Measurements from ENCODE around the gene SH3RF1. TPM values are rescaled to one million over a fixed set of nuclear protein-coding genes. Genes with fewer than 3 reads are reported as not detected.

The SH3RF1 gene
- total RNA-seq, 2 donors from 2014 or later: 17.1 to 17.4 TPM

DNA sequence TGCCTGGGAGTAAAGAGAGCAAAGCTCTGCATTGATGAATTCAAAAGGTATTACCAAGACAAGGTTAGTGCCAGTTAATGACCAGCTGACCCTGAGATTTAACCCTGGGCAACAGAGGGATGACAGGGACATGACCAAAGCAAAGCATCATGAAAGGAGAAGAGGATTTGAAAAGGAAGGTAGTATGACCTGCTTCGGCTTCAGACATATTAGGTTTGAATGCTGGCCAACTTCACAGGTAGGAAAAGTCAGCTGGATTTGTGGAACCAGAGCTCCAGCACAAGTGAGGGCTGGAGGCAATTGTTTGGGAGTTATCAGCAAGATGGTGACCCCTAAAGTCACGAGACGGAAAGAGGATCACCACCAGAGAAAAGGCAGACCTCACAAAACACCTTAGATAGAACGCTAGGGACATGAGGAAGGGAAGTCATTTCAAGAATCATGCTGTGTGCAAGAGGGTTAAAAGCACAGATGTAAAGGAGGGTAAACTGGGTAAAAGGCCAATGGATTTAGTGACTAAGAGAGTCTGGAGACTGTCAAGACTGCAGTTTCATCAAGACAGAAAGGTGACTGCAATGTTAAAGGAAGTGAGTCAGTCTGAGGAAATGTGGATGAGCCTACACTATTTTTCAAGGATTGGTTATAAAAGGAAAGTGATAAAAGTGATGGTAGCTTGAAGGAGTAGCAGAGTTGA, 45.6 kb downstream of the SH3RF1 start:
- no peaks in the 10 kb centered on the region for H3K27me3 ChIP-seq
- TF ChIP-seq POLR2A (IDR thresholded peaks at IDR 0.05): no peak
- TF ChIP-seq, protein P1, sequence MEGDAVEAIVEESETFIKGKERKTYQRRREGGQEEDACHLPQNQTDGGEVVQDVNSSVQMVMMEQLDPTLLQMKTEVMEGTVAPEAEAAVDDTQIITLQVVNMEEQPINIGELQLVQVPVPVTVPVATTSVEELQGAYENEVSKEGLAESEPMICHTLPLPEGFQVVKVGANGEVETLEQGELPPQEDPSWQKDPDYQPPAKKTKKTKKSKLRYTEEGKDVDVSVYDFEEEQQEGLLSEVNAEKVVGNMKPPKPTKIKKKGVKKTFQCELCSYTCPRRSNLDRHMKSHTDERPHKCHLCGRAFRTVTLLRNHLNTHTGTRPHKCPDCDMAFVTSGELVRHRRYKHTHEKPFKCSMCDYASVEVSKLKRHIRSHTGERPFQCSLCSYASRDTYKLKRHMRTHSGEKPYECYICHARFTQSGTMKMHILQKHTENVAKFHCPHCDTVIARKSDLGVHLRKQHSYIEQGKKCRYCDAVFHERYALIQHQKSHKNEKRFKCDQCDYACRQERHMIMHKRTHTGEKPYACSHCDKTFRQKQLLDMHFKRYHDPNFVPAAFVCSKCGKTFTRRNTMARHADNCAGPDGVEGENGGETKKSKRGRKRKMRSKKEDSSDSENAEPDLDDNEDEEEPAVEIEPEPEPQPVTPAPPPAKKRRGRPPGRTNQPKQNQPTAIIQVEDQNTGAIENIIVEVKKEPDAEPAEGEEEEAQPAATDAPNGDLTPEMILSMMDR (IDR thresholded peaks at IDR 0.05): no peak
- ATAC-seq (no peak), DNase-seq (no peak)
- H3K4me3 ChIP-seq: no peak overlapping the region
- WGBS, 2 donors: 86 to 90% methylated on average over 4 of the region's 4 CpGs
- intact Hi-C loops (cut with DNase I): no loop called here
- no peaks in the 10 kb centered on the region for H3K36me3 ChIP-seq (replicated peaks in 1 of 2; ENCODE audit: insufficient read depth in 1 of 2, low read depth in 2 of 2)
- peaks cover 9% of the 10 kb centered on the region for H3K4me1 ChIP-seq
- H3K9me3 ChIP-seq: no peaks in the 10 kb centered on the region
- no peak overlapping the region for H3K27ac ChIP-seq

DNA sequence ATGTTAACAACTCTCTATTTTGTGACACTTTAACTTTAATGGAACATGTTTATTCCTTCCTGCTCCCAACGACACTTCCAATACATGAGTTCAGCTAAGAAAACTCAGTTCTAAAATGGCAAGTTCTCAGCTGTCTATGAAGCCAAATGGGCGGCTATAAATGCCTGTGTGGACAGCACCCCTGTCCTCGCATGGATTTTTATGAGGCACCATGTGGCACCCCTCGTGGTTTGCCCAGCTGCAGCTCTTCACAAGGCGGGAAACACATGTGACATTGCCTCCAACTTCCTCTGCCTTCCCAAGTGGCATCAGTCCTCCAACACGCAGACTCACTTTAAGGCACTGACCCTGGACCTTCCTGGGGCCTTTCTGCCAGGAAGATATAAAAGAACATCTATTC, 48.0 kb downstream of the SH3RF1 start:
- H3K27me3 ChIP-seq: no peaks in the 10 kb centered on the region
- H3K36me3 ChIP-seq (replicated peaks in 1 of 2; ENCODE audit: insufficient read depth in 1 of 2, low read depth in 2 of 2): no peaks in the 10 kb centered on the region
- no peak overlapping the region for H3K27ac ChIP-seq
- no peaks in the 10 kb centered on the region for H3K9me3 ChIP-seq
- 58 to 77% methylated on average over 6 of the region's 6 CpGs for WGBS, 2 donors
- H3K4me1 ChIP-seq: peaks cover 24% of the 10 kb centered on the region
- intact Hi-C loops (cut with DNase I): no loop called here
- no peak overlapping the region for H3K4me3 ChIP-seq
- ATAC-seq: no peak
- TF ChIP-seq POLR2A (IDR thresholded peaks at IDR 0.05): no peak
- TF ChIP-seq, protein P1 (IDR thresholded peaks at IDR 0.05): no peak
- peak in 1 of 4 donors; percentile 22 for DNase-seq

DNA sequence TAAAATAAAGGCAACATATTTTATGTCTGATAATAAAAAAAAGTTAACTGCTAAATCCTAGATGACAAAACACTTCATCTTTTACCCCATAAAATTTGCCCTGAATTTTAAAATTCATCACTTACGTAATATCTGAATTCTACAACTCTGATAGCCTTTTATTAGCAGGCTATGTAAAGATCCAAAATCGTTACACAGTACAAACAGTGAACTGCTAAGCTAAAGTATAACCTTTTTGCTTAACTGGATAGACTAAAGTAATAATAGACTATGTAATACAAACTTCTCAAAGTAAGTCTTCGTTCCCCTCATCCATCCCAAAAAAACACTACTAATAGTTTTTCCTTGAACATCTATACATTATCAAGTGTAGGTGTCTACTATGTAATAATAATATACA, 49.1 kb downstream of the SH3RF1 start:
- intact Hi-C loops (cut with DNase I): no loop called here
- ATAC-seq (no peak), DNase-seq (no peak)
- H3K4me1 ChIP-seq: peaks cover 24% of the 10 kb centered on the region
- H3K9me3 ChIP-seq: no peaks in the 10 kb centered on the region
- H3K27me3 ChIP-seq: no peaks in the 10 kb centered on the region
- H3K4me3 ChIP-seq: no peak overlapping the region
- TF ChIP-seq, protein P1 (IDR thresholded peaks at IDR 0.05): no peak
- no peak for TF ChIP-seq POLR2A (IDR thresholded peaks at IDR 0.05)
- H3K27ac ChIP-seq: no peak overlapping the region
- WGBS, 2 donors: 90 to 92% methylated on average over 3 of the region's 3 CpGs
- H3K36me3 ChIP-seq (replicated peaks in 1 of 2; ENCODE audit: insufficient read depth in 1 of 2, low read depth in 2 of 2): no peaks in the 10 kb centered on the region

DNA sequence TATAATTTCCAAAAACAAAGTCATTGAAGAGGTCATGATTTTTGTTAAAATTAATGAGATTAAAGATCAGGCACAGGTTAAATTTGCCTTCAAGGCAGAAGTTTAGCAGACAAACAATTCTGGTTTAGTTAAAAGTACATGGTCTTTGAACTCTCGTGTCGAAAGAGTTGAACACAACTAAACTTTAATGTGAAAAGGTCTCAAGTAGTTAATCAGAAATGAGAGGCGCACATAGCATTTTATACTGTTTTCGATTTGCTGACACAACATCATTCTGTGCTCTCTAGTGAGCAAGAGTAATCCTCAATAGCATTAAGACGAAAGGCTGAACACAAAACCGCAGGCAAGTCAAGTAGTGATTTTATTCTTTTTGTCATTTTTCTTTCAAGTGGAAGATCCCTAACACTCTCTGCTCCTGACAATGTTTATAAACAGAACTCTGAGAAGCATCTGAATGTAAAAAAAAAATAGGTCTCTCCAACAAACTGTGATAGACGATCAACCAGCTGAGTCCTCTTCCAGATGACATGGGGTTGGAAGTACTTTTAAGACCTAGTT, 49.8 kb downstream of the SH3RF1 start:
- intact Hi-C loops (cut with DNase I): no loop called here
- no peaks in the 10 kb centered on the region for H3K27me3 ChIP-seq
- no peak for DNase-seq
- H3K9me3 ChIP-seq: no peaks in the 10 kb centered on the region
- ATAC-seq: no peak
- no peak overlapping the region for H3K27ac ChIP-seq
- WGBS, 2 donors: 87 to 90% methylated on average over 7 of the region's 7 CpGs
- no peak overlapping the region for H3K4me3 ChIP-seq
- TF ChIP-seq POLR2A (IDR thresholded peaks at IDR 0.05): no peak
- TF ChIP-seq, protein P1 (IDR thresholded peaks at IDR 0.05): no peak
- peaks cover 24% of the 10 kb centered on the region for H3K4me1 ChIP-seq
- no peaks in the 10 kb centered on the region for H3K36me3 ChIP-seq (replicated peaks in 1 of 2; ENCODE audit: insufficient read depth in 1 of 2, low read depth in 2 of 2)

DNA sequence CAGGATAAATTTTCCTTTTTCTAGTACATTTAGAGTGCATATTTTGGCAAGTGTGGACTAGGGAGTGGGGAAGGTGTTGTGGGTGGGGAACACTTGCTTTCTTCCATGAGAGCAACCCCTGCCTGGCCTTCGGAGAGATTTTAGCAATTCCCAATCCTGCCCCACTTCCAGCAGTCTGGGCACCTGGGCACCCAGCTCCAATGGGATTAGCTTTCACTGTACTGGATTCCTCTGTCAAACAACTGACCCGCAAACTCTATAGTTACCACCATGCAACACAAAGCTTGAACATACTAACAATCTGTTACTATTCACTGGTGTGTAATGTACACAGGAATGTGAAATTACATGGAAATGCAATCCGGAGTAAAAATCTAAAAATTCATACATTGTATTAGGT, 50.3 kb downstream of the SH3RF1 start:
- no peak for DNase-seq
- WGBS, 2 donors: 95 to 99% methylated on average over 3 of the region's 3 CpGs
- H3K27me3 ChIP-seq: no peaks in the 10 kb centered on the region
- H3K36me3 ChIP-seq (replicated peaks in 1 of 2; ENCODE audit: insufficient read depth in 1 of 2, low read depth in 2 of 2): no peaks in the 10 kb centered on the region
- no peaks in the 10 kb centered on the region for H3K9me3 ChIP-seq
- intact Hi-C loops (cut with DNase I): no loop called here
- ATAC-seq: no peak
- peaks cover 24% of the 10 kb centered on the region for H3K4me1 ChIP-seq
- no peak overlapping the region for H3K27ac ChIP-seq
- no peak overlapping the region for H3K4me3 ChIP-seq
- TF ChIP-seq, protein P1 (IDR thresholded peaks at IDR 0.05): no peak
- TF ChIP-seq POLR2A (IDR thresholded peaks at IDR 0.05): no peak

Measured in body of pancreas (tissue), 4 donors.